Activated CD4-positive, alpha-beta T cell treated with anti-CD3 and anti-CD28 coated beads for 36 hours (primary cell): ENCODE results near the gene GNG3. TPM values are rescaled to one million over a fixed set of nuclear protein-coding genes. Genes with fewer than 3 reads are reported as not detected.

ENCODE experiments used
- ATAC-seq: fragments of 200-7000 bp; cut with Tn5 transposase; one replicate; pipeline ENCODE4 v1.10.0; 2021; ENCODE audit warnings: mild to moderate bottlenecking, moderate library complexity
- CTCF ChIA-PET: fragments of 350-600 bp; sonication (Branson Sonifier 250); formaldehyde crosslinking; loops from one replicate; lab custom pipeline; 2021; ENCODE audit warnings: antibody characterized with exemption; lab: Charles Lee
- POLR2A ChIA-PET: fragments of 350-600 bp; sonication (Branson Sonifier 250); formaldehyde crosslinking; loops from one replicate; lab custom pipeline; 2021; ENCODE audit warnings: antibody characterized with exemption, inconsistent platforms; lab: Charles Lee
- DNase-seq: peaks from one replicate; pipeline ENCODE4 v3.0.0-alpha.2; 2020
- H3K27ac Mint-ChIP-seq: one replicate; pipeline ENCODE4 v1.8.0; 2021; ENCODE audit warnings: mixed read lengths
- H3K27me3 Mint-ChIP-seq: one replicate; pipeline ENCODE4 v1.8.0; 2021; ENCODE audit warnings: mixed read lengths
- H3K36me3 Mint-ChIP-seq: one replicate; pipeline ENCODE4 v1.8.0; 2021; ENCODE audit warnings: low read depth, mixed read lengths
- H3K4me1 Mint-ChIP-seq: one replicate; pipeline ENCODE4 v1.8.0; 2021; ENCODE audit warnings: mixed read lengths
- H3K4me3 Mint-ChIP-seq: one replicate; pipeline ENCODE4 v1.8.0; 2021; ENCODE audit warnings: mild to moderate bottlenecking, moderate library complexity, mixed read lengths
- H3K9me3 Mint-ChIP-seq: one replicate; pipeline ENCODE4 v1.8.0; 2021; ENCODE audit warnings: low read depth, mixed read lengths
- intact Hi-C, 2 experiments: fragments of 100-400 bp; cut with DNase I in 1 of 2; cut with micrococcal nuclease in 1 of 2; formaldehyde crosslinking; loops; one replicate each; pipeline versions ENCODE4 v1.14.2 to v1.15.1; 2022 to 2024; cut with DNase I, micrococcal nuclease
- total RNA-seq, 2 experiments: library from RNA; stranded (reverse); gene quantifications; one replicate each; pipeline ENCODE4 v1.2.3, GENCODE V29; 2021

The GNG3 gene
- total RNA-seq, 2 experiments from 2014 or later = not detected

DNA sequence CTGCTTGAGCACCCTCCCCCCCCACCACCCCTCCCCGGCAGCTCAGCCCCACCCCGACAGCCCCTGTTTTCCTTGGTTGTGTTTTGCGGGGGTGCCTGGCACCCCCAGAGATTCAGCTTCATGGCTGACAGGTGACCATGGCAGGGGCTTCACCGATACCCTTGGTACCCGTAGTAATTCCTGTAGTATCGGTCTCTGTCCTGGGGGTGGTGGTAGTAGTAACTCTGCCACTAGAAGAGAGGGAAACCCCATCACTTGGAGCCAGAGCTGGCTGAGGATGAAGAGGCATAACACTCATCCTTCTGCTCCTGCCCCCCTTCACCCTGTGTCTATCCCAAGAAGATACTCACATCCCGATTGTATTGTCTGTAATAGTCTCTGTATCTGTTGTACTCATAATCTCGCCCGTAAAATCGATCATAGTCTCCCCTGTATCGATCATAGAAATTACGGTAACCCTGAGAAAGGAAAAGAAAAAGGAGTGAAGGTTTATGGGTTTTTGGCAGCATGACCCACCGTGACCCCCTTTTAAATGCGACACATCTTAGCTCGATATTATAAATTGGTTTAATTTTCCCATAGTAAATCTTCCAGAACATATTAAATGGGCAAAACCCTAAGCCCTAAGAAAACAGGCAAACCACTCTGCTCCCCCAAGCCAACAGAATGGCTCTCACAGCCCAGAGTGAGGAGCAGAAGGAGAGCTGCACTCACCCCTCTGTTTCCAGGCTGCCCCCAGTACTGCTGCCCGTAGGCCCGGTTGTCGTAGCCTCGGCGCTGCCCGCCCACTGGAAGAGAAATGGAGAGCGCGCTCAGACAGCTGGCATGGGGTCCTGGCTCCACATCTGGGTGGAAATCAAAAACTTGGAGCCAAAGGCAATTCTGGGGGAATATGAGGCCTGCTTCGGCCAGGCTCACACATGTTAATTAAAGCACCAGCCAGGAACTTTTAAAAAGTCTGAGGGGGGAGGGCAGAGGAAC lies 8.0 kb downstream of the GNG3 start:
- intact Hi-C loops = no loop called here
- Mint-ChIP-seq H3K9me3 (no peaks in the 10 kb centered on the region), H3K4me3 (no peak overlapping the region), H3K4me1 (peaks cover 46% of the 10 kb centered on the region), H3K27ac (peak overlapping the region; percentile 47), H3K36me3 (peaks cover 76% of the 10 kb centered on the region), H3K27me3 (no peaks in the 10 kb centered on the region)
- DNase-seq = no peak
- CTCF ChIA-PET = interaction anchor here (1.6 kb wide), 1 partner anchor 20 kb away, joined by 3 read pairs; no protein-coding TSS in a partner anchor
- no peak for ATAC-seq
- POLR2A ChIA-PET = interaction anchor here (0.7 kb wide), 1 partner anchor 35 kb away, joined by 7 read pairs; no protein-coding TSS in a partner anchor

DNA sequence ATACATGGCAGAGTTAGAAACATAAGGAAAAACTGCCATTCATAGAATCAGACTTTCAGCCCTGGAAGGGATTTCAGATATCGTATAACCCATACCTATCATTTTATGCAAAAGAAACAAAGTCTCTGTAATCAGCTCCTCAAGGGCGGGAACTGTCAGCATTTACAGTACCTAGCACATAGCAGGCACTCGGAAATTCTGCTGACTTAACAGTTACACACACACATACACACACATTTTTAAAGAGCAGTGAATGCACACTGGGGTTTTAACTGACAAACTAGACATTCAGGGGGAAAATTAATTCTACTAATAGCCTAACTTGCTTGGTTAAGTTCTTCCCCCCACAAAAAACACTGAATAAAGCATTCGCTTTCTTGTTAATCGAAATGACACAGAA lies 8.7 kb downstream of the GNG3 start:
- POLR2A ChIA-PET = interaction anchor here (0.7 kb wide), 1 partner anchor 36 kb away, joined by 7 read pairs; no protein-coding TSS in a partner anchor
- Mint-ChIP-seq H3K36me3 (peaks cover 74% of the 10 kb centered on the region), H3K4me1 (peaks cover 44% of the 10 kb centered on the region), H3K27ac (peak overlapping the region; percentile 47), H3K27me3 (no peaks in the 10 kb centered on the region), H3K9me3 (no peaks in the 10 kb centered on the region), H3K4me3 (no peak overlapping the region)
- ATAC-seq (no peak), DNase-seq (no peak)
- intact Hi-C loops = no loop called here
- CTCF ChIA-PET = interaction anchor here (1.6 kb wide), 1 partner anchor 21 kb away, joined by 3 read pairs; no protein-coding TSS in a partner anchor

DNA sequence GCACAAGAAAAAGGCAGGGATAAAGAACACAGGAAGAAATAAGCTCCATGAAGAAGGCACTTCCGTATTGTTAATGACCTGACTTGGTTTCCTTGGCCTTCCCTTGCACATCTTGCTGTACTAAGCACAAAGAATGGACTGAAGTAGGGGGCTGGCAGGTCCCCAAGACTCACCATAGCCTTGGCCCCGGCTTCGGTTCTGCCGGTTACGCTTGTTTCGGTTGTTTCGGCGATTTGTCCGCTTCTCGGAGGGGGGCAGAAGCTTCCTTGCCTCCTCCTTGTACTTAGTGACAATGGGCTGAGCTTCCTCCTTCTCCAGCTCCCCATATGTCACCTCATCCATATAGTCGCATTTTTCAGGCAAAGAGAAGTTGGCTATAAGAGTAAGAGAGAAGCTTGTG lies 9.3 kb downstream of the GNG3 start:
- POLR2A ChIA-PET = no interaction called here
- no peak overlapping the region for H3K4me3 Mint-ChIP-seq
- no peaks in the 10 kb centered on the region for H3K27me3 Mint-ChIP-seq
- DNase-seq (no peak), ATAC-seq (no peak)
- H3K4me1 Mint-ChIP-seq = peaks cover 44% of the 10 kb centered on the region
- no peak overlapping the region for H3K27ac Mint-ChIP-seq
- H3K9me3 Mint-ChIP-seq = no peaks in the 10 kb centered on the region
- H3K36me3 Mint-ChIP-seq = peaks cover 78% of the 10 kb centered on the region
- intact Hi-C loops = no loop called here
- CTCF ChIA-PET = interaction anchor here (0.6 kb wide), 1 partner anchor 15 kb away, joined by 3 read pairs; no protein-coding TSS in a partner anchor

DNA sequence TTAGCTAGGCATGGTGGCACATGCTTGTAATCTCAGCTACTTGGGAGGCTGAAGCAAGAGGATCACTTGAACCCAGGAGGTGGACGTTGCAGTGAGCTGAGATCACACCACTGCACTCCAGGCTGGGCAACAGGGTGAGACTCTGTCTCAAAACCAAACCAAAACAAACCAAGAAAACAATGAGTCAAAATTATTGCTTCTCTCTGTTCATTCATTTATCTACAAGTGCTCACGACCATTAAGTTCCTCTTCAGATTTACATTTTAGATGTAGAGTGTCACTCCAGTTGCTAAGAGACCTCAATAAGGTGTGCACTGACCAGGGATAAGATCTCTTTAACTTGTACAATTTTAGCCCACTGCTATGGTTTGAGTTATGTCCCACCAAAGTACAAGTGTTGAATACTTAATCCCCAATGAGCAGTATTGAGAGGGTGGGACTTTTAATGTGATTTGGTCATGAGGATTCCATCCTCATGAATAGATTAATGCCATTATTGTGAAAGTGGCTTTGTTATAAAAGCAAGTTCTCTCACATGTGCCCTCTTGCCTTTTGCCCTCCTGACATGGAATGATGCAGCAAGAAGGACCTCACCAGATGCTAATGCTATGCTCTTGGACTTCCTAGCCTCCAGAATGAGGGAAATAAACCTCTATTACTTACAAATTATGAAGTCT lies 12.0 kb downstream of the GNG3 start:
- Mint-ChIP-seq H3K9me3 (no peaks in the 10 kb centered on the region), H3K27me3 (no peaks in the 10 kb centered on the region), H3K27ac (peak overlapping the region; percentile 56), H3K36me3 (peaks cover 86% of the 10 kb centered on the region), H3K4me3 (no peak overlapping the region), H3K4me1 (peaks cover 40% of the 10 kb centered on the region)
- POLR2A ChIA-PET = interaction anchor here (0.6 kb wide), 1 partner anchor 8 kb away, joined by 4 read pairs; no protein-coding TSS in a partner anchor
- DNase-seq (no peak), ATAC-seq (peak; percentile 49)
- CTCF ChIA-PET = interaction anchor here (0.9 kb wide), 1 partner anchor 9 kb away, joined by 3 read pairs; no protein-coding TSS in a partner anchor
- intact Hi-C loops = no loop called here

DNA sequence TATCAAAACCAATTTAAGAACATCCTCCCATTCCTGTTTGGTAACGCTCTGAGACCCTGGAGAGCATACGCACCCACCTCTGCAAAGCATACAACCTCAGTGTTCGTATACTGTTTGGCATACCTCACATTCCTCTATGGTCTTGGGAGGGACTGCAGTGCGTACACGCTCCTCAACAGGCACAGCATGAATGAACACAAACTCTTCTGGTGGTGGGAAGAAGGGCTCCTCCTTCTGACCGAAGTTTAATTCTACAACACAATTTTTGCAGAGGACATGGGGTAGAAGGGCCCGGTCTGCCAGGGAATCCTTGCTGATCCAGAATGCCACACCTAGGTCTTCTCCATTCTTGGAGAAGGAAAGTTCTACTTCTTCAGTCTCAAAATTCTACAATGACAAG lies 14.5 kb downstream of the GNG3 start:
- POLR2A ChIA-PET = interaction anchor here (0.8 kb wide), 1 partner anchor 134 kb away, joined by 4 read pairs; no protein-coding TSS in a partner anchor
- intact Hi-C loops = no loop called here
- Mint-ChIP-seq H3K4me3 (no peak overlapping the region), H3K9me3 (no peaks in the 10 kb centered on the region), H3K36me3 (peaks cover 87% of the 10 kb centered on the region), H3K27me3 (no peaks in the 10 kb centered on the region), H3K4me1 (peaks cover 35% of the 10 kb centered on the region), H3K27ac (peak overlapping the region; percentile 34)
- CTCF ChIA-PET = interaction anchor here (0.7 kb wide), 1 partner anchor 184 kb away, joined by 3 read pairs; no protein-coding TSS in a partner anchor
- DNase-seq (no peak), ATAC-seq (no peak)

DNA sequence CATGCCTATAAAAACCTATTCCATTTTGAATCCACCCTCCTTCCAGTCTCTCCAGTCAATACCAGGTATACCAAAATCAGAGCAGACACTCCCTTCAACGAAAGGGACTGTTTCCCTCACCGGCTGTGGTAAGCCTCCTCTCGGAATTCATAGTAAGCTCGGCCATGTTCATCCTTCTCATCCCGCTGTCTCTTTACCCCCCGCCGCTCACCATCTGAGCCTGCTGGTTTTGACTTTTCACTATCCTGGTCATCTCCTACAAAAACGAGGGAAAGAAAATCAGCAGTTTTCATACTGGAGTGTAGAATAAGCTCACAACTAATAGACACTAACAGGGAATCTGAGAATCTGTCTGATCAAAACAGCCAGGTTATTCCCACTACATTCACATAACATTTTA lies 16.7 kb downstream of the GNG3 start:
- Mint-ChIP-seq H3K27me3 (no peaks in the 10 kb centered on the region), H3K27ac (peak overlapping the region; percentile 84), H3K36me3 (peaks cover 77% of the 10 kb centered on the region), H3K9me3 (no peaks in the 10 kb centered on the region), H3K4me1 (peaks cover 34% of the 10 kb centered on the region), H3K4me3 (peak overlapping the region; percentile 87)
- DNase-seq (no peak), ATAC-seq (no peak)
- intact Hi-C loops = no loop called here
- ChIA-PET POLR2A (interaction anchor here (1.5 kb wide), 1 partner anchor 132 kb away, joined by 5 read pairs; no protein-coding TSS in a partner anchor), CTCF (interaction anchor here (1.5 to 1.9 kb wide), 2 partner anchors 11 to 82 kb away, joined by 3 to 5 read pairs; partner anchors contain the start of gene NXF1)

DNA sequence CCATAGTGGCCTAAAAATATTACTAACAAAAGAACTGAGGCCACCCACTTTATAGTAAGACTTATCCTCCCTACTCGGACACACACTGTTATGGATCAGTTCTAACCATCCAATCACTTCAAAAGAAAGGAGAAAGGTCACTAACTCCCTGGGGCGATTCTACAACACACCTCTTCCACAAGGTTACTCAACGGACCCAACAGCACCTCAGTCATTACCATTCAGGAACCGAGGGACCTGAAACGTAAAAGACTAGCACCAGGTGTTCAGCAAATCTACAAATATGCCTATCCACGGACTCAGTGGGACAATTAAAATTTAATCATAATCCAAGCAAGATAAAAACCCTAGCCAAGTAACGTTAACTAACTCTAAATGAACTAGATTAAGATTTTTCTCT lies 18.2 kb downstream of the GNG3 start:
- Mint-ChIP-seq H3K4me1 (peaks cover 36% of the 10 kb centered on the region), H3K9me3 (no peaks in the 10 kb centered on the region), H3K4me3 (peak overlapping the region; percentile 87), H3K36me3 (peaks cover 66% of the 10 kb centered on the region), H3K27me3 (no peaks in the 10 kb centered on the region), H3K27ac (peak overlapping the region; percentile 91)
- ATAC-seq (no peak), DNase-seq (no peak)
- CTCF ChIA-PET = interaction anchor here (1.2 kb wide), 1 partner anchor 15 kb away, joined by 3 read pairs; no protein-coding TSS in a partner anchor
- intact Hi-C loops = loop anchor here (2.0 to 5.0 kb wide), 5 partner anchors 53 to 1592 kb away; partner anchors contain the start of genes FEN1 (in 1 of the 2), LBHD1 (in 1 of the 2), PRDX5 (in 1 of the 2) and STIP1 (in 1 of the 2)
- POLR2A ChIA-PET = interaction anchor here (0.6 to 3.4 kb wide), 6 partner anchors 13 to 130 kb away, joined by 3 to 53 read pairs (median 14); partner anchors contain the start of genes C11orf98, CSKMT, LBHD1 and UQCC3

DNA sequence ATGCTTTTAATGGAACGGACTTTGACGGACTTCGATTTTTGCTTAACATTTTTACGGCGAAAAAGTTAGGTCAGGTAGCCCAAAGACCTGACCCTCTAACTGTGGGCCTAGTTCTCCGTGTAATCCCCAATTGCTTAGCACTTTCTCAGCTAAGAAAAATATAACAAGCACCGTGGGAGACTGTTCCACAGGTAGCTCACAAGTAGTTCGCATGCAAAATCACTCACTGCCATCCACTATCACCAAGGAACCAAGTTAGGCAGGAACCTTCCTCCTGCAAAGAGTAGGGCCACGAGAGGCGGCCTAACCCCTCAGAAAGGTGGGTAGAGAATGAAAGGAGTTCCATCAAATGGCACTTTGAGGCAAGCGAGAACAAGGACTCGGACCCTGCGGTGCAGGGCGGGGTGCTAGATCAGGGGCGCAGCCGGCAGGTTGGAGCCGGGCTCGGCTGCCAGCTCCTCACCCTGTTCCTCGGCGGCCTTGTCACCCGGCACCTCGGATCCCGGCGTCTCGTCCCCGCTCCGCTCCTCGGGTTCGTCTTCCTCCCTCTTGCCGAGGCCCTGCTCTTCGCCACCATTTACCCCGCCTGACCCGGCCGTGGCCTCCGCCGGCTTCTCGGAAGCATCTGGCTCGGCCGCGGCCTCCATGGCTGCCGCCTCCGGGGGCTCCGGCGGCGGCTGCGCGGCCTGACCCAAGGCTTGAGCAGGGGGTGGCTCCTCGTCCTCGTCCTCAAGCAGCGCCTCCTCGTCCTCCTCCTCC lies 18.9 kb downstream of the GNG3 start:
- peak overlapping the region; percentile 87 for H3K4me3 Mint-ChIP-seq

DNA sequence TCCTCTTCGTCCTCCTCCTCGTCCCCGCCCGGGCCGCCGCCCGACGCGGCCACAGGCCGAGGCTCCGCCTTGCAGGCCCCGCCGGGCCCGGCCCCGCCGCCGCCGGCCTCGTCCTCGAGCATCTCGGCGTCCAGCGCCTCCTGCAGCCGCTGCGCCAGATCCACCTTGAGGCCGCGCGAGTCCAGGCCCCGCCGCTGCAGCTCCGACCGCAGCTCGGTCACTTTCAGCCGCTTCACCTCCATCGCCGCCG lies 19.4 kb downstream of the GNG3 start:
- ChIA-PET CTCF (interaction anchor here (0.7 to 1.6 kb wide), 13 partner anchors 10 to 135 kb away, joined by 3 to 10 read pairs (median 4); partner anchors contain the start of genes POLR2G, TUT1 and ZBTB3), POLR2A (interaction anchor here (0.8 to 3.7 kb wide), 22 partner anchors 14 to 166 kb away, joined by 3 to 69 read pairs (median 8); partner anchors contain the start of genes C11orf98, CSKMT, EEF1G and INTS5)
- ATAC-seq (no peak), DNase-seq (no peak)
- Mint-ChIP-seq H3K36me3 (peaks cover 61% of the 10 kb centered on the region), H3K27ac (peak overlapping the region; percentile 97), H3K27me3 (no peaks in the 10 kb centered on the region), H3K9me3 (no peaks in the 10 kb centered on the region), H3K4me3 (peak overlapping the region; percentile 87), H3K4me1 (peaks cover 44% of the 10 kb centered on the region)
- intact Hi-C loops = loop anchor here (1.0 to 5.0 kb wide), 22 partner anchors 18 to 1590 kb away; partner anchors contain the start of genes TMEM179B (in 2 of the 2), UQCC3 (in 2 of the 2), C11orf98 (in 1 of the 2) and CSKMT (in 1 of the 2)

More for the DNA sequence above, 18.9 kb downstream of the GNG3 start:
- peaks cover 64% of the 10 kb centered on the region for H3K36me3 Mint-ChIP-seq
- intact Hi-C loops = loop anchor here (2.0 to 5.0 kb wide), 5 partner anchors 54 to 1591 kb away; partner anchors contain the start of genes FEN1 (in 1 of the 2), LBHD1 (in 1 of the 2), PRDX5 (in 1 of the 2) and STIP1 (in 1 of the 2)
- no peaks in the 10 kb centered on the region for H3K9me3 Mint-ChIP-seq
- POLR2A ChIA-PET = interaction anchor here (0.7 to 3.7 kb wide), 14 partner anchors 45 to 152 kb away, joined by 3 to 69 read pairs (median 10); partner anchors contain the start of genes C11orf98, CSKMT, EEF1G and LBHD1
- peak overlapping the region; percentile 91 for H3K27ac Mint-ChIP-seq
- CTCF ChIA-PET = interaction anchor here (1.2 to 1.6 kb wide), 6 partner anchors 15 to 132 kb away, joined by 3 to 10 read pairs (median 4); partner anchors contain the start of genes POLR2G and ZBTB3
- no peak for ATAC-seq
- no peaks in the 10 kb centered on the region for H3K27me3 Mint-ChIP-seq
- H3K4me1 Mint-ChIP-seq = peaks cover 42% of the 10 kb centered on the region
- DNase-seq = peak; percentile 47
